ENCODE measurements around the gene VRK3.

The VRK3 gene

DNA sequence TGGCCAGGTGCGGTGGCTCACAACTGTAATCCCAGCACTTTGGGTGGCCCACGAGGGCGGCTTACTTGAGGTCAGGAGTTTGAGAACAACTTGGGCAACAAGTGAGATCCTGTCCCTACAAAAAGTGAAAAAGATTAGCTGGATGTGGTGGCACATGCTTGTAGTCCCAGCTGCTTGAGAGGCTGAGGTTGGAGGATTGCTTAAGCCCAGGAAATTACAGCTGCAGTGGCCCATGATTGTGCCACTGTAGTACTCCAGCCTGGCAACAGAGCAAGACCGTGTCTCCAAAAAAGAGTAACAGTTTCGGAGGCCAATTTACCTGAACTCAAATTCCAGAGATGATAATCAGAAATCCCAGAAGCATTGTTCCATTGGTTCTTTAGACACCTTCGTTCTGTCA lies 5.1 kb upstream of the VRK3 start:
- DNase-seq: no peak

DNA sequence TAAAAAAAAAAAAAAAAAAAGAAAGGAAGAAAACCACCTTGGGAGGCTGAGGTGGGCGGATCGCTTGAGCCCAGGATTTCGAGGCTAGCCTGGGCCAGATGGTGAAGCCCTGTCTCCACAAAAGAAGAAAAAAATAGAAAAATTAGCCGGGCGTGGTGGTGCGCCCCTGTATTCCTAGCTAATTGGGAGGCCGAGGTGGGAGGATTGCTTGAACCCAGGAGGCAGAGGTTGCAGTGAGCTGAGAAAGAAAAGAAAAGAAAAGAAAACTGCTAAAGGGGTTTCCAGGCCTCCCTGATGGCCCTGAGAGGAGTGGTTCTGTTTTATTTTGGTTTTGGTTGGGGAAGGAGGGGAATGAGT lies 1.4 kb upstream of the VRK3 start:
- no peak for DNase-seq

DNA sequence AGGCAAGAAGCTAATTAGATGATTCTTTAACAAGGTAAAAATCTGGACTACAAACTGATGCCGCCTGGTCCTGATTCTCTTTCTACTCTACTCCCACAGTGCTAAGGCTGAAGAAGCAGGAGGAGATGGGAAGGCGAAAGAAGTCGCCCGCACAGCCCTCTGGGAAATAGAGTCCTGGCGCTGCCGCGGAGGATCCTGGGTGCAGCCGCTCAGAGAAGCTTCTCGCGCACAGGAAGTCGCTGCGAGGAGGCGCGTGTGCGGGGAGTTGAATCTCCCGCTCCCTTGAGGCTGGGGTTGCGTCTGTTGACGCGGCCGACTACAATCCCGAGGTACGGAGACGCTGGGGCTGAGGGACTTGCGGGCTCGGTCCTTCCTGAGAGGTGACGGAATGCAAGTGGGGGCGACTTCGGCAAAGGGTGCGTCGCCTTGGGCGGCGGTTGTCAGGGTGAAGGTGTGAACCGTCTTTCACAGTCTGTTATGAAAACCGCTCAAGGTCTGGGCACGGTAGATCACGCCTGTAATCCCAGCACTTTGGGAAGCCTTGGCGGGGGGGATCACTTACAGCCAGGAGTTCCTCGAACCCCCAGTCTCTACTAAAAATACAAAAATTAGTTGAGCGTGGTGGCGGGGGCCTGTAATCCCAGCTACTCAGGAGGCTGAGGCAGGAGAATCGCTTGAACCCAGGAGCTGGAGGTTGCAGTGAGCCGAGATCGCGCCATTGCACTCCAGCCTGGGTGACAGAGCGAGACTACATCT lies 800 bp upstream of the VRK3 start, which contains the start of gene ZNF473:
ZNF473 (plus strand) TSS at position 212 of the 756 bp plus-strand sequence. CDS start 5,078 bp downstream, outside the sequence.
- peak; percentile 93 to 100 for DNase-seq

DNA sequence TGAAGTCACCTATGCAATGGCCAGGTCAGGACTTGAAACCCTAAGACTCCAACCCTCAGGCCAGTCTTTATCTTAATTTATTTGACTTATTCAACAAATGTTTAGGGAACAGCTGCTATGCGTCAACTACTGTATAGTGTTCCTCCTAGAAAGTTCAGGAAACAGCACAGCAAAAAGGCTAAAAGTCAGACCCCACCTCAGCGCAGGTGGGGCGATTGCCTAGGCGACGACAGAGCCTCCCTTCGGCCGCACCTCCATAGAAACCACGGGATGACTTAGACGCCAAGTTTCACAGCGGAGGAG lies 502 bp downstream of the VRK3 start:
- DNase-seq: no peak

DNA sequence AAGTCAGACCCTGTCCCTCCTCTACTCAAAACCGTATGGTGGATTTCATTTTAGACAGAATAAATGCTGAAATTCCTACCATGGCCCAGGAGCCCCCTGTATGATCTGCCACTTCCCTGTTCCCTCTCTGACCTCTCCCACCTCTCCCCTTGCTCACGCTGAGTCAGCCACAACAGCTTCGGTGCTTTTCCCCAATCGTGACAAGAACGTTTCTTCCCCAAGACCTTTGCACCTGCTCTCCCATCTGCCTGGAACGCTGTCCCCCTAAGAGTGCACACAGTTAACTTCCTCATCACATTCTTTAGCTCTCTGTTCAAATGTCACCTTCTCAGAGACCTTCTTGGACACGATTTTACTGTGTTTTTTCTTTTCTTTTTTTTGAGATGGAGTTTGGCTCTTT lies 2.3 kb downstream of the VRK3 start:
- DNase-seq: no peak

DNA sequence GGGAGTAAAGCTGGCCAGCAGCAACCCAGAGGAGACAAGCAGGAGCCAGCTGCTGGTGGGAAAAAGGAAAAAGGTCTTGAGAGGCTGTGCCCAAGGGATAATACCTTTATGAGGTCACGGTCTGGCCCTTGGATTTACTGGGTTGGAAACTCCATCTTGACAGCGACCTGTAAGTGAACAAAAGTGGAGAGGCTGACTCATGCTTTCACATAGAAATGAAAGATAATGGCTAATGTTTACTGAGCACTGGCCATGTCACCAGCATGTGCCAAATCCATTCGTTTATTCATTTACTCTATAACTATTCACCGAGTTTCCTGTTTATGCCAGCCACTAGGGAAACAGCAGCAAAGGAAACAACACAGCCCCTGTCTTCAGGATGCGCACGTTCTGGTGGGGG lies 4.7 kb downstream of the VRK3 start:
- no peak for DNase-seq

DNA sequence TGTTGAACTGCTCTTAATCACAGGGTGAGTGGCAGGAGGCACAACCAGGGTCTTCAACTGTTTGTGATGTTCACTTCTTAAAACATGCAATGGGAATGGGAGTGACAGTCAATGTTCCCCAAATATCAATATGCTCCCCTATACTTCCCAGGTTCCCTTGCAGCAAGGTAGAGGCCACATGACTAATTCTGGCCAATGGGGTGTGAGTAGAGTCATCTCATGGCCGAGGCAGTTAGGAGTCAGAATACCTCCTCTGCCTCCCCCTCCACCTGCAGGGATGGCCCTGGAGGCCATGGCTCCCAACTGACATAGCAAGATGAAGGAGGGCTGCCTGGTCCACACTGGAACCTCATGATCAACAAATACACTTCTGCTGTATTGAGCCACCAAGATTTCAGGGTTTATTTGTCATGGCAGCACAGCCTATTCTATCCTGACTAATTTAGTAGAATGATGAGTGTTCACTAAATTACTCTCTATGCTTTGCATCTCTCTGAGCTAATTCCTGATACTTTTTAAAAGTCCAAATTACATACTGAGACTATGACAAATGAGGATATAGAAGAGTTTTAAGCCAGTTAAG lies 8.9 kb downstream of the VRK3 start:
- DNase-seq: no peak

DNA sequence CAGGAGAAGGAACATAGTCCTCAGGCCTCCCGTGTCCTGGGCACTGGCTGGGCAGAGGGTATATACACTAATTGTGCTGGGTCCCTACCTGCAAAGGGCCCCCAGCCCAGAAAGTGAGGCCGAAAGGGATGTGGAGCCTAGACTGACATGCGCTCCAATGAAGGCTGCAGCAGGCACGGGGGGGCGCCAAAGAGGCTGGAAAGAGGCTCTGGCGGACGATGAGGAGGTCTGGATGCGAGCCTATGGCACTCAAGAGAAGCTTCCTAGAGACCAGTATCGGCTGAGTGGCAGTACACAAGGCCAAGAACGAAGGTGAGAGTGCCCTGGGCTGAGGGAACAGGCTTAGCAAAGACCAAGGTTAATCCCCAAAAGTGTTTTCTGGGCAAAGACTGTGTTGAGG lies 16.6 kb downstream of the VRK3 start:
- no peak for DNase-seq

DNA sequence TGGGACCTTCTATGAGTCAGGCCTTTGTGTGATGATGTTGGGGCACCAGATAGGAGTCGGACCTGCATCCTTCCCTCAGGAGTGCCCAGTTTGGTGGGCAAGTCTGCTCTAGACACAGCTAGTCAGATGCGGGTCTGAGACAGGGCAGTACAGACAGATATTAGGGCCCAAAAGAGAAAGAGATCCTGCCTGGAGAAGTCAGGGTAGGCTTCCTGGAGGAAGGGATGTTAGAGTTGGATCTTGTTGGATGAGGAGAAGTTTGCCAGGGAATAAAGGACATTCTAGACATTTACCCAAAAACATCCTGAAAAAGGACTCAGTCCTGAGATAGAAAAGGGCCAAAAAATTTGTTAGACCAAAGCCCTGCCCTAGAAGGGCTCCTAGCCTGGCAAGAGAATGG lies 17.2 kb downstream of the VRK3 start:
- no peak for DNase-seq

DNA sequence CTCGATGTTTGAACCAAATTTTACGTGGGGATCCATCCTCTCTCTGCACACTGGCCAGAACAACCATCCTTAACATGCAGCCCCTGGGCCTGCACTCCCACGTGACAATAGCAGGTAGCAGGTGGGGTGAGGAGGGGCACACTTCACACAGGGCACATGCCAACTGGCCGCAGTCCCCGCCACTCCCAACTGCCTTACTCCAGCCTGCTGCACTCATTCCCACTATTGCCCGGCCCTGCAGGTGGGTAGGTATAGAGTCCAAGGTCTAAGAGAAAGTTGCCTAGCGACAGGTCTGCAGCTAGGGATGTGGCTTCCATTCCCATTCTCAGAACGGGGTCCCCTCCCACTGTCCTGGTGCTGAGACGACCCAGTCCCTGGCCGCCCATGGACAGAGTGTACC lies 18.0 kb downstream of the VRK3 start:
- DNase-seq: no peak

DNA sequence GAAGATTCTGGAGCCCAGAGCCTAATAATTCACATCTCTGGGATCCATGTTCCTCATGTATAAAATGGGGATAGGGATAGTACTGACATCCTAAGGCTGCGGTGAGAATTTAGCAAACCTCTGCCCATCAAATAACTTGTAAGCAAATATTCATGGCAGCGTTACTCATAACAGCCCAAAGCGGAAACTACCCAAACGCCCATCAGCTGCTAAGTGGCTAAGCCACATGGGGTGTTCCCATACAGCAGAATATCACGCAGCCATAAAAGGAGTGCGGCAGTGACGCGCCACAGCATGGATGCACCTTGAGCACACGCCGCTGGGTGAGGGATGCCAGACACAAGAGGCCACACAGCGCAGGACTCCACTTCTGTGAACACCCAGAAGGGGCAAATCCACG lies 19.7 kb downstream of the VRK3 start:
- DNase-seq: no peak

DNA sequence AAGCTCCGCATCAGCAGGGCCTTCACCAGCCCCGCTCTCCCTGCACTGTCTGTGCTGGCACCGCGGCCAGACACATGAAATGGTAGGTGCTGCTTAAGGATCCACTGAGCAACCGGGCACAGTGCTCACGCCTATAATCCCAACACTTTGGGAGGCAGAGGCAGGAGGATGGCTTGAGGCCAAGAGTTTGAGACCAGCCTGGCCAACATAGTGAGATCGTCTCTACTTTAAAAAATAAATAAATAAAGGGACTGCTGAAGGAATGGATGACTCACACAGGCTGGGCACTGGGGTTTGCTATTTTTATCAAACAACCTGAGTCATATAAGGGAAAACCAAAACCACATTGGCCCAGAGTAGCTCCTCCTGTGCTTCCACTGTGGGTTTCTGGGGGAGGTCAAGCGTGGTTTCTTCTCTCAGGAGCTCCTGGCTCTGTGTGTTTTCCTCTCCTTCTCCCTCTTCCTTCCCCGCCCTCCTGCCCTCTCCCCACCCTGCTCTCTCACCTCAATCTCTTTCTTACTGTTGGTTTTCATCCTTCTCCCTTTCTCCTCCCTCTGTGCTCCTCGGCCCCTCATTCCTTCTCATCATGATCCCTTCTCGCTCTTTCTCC lies 21.3 kb downstream of the VRK3 start:
- DNase-seq: no peak

DNA sequence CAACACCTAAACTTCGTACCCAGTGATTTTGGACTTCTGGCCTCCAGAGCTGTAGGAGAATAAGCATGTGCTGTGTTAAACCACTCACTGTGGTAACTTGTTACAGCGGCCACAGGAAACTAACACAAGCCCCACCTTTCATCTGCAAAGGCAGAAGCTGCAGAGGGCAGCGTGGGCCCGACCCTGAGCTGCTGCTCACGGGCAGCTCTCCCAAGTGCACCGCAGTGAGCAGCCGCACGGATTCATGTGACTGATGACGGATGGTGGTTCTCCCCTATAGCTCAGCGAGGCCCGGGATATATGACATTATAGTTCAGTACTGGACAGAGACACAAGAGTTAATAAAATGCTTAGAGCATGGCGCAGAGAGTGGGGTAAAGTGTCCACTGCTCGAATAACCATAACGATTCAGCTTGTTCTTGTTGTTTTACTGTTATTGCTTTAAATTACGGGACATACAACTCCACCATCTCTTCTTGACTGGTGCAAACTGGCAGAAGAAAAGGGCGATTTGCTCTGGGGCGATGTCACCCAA lies 21.9 kb downstream of the VRK3 start:
- no peak for DNase-seq

DNA sequence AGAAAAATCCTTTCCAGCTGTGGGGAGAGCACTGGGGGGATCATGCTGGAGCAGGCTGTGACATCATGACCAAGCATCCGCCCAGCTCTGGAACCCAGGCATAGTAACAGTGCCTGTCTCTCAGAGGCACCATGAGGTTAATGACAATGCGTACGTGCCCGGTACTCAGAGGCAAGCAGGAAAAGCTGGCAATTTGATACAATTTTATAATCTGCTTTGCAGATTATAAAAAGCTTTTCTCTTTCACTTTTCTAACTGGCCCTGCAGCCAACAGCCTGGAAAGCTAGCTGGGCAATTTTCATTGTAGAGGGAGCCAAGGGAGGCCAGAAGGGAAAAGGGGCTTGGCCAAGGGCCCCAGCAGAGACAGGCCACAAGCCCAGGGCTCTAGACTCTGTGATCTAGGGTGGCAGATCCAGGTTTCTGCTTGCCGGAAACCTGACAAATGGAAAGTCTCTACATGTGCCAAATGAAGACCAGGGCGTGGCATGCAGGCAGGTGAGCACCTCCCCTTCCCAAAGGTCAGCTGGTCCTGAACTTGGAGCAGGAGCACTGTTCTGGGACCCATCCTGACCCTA lies 22.7 kb downstream of the VRK3 start:
- DNase-seq: no peak

DNA sequence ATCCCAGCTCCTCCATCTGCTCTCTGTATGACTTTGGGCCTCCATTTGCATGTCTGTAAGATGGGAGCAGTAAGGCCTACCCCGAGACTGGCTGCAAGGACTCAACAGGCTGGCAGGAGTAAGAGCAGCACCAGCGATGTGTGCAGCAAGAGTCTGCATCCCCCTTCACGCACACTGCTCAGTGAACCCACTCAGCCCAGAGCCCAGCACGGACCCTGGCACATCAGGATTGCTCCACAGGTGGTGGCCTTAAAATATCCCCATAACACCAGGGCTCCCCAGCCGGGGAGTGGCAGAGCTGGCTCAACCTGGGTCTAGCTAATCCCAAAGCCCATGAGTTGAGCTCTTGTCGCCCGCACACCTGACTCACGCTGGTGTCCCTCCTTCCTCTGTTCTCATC lies 23.4 kb downstream of the VRK3 start:
- no peak for DNase-seq

DNA sequence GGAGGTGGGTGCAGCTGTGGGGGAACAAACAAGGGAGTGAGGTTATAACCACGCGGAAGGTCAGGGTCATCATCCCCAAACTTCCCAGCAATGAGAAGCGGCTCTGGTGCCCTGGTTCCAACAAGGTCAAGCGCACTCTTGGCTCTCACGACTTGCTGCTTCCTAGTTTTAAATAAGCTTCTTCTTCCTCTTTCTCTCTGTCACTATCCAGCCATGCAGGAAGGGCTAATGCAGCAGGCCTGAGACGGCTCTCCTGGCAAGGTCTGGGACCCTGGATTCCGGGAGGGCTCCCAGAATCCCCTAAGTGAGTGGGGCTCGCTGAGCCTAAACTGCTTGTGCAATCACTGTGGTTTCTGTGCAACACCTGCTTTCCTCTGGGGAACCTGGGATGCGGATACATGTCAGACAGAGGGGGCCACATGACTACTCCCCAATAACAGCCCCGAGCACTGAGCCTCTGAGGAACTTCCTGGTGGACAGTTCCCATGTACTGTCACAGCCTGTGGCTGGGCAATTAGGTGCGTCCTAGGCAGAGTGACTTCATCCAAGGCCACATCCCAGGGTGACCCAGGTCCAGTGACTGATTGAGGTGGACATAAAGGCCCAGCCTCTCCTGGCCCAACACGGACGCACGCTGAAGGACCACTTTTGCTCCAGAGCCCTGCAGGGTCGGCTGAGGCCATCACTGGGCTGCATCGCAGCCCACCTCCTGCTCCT lies 24.2 kb downstream of the VRK3 start:
- no peak for DNase-seq

DNA sequence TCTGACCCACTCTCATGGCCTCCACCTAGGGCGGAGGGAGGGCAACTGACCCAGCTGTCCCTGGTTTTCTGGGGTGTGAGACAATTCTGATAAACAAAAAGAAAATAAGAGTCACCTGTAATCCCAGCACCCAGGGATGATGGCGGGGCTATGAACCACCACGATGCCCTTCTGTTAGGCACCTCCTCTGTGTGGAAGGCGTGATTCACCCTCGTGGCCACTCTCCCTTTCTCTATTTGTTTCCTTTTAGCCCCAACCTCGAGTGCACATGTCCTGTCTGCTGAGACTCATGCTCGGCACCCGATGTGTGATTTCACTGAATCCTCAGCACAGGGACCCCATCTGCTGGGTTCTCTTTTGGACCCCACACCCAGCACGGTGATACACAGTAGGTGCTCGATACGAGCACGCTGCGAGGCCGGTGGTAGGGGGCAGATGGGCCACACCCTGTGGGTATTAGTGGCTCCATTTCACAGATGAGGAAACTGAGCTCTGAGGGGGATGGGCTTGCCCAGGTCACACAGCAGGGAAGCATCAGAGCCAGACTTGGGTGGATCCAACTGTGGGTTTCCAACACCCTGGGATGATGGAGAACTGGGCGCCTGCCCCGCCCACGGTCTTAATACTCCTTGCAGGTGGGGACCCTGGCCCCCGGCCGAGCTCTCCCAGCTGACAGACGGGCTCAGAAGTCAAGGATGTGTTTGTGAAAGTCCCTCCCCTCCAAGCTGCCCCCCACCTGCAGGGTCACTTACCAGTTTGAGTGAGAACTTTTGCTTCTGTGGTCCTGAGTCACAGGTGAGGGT lies 24.9 kb downstream of the VRK3 start:
- DNase-seq: no peak

DNA sequence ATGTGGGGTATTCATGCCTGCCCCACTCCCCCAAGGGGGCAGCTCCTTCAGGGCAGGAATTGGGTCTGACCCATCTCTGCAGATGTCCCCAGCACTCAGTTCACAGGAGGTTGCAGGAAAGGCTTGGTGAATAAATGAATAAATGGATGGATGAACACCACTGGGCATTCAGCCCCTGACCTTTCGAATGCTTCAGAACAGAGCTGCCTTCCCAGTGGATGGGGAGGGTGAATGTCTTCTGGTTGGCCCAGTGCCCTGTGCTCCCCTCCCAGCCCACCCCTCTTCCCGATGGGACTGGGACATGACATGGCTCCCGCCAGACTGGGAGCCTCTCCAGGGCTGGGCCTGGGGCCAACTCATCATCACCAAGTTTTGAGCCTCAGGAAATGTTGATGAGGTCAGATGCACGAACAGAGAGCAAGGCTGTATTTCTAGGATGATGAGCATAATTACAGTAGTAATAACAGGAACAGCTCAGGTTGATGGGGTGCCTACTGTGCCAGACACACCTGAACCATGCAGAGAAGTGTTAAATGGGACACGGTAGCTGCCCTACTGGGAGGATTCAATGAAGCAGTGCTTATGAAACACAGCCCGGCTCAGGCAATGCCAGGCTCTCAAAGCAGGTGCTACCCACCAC lies 25.7 kb downstream of the VRK3 start:
- no peak for DNase-seq

DNA sequence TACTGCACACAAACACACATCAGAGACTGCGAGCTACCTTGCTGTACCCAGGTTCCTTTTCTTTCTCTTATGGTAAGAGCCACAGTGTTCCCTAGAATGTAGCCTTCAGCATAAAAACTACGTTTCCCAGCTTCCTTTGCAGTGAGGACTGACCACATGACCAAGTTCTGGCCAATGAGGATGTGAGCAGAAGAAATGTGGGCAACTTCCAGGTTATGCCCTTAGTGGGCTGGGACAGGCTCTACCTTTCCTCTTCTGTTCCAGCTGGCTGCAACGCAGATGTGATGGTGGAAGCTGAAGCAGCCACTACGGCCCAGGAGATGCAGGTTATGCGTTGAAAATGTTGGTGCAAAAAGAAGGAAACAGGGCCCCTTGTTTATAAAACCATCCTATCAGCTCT lies 27.5 kb downstream of the VRK3 start:
- DNase-seq: no peak

DNA sequence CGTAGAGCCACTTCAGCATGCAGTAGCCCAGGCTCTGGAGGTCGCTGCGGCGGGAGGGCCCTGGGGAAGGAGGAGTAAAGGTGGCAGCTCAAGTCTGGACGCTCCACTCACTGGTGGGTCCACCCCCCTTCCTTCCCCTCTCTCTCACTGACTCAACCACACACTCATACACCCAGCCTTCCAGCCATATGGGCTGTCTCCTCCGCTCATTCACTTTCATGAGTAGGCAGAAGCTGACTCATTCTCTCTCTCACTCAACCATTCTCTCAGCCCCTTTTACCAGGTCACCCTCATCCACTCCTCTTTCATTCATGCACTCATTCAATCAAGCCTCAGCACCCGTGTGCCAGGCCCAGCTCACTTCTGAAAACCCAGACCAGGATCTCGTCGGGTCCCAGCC lies 36.7 kb downstream of the VRK3 start:
- no peak for DNase-seq

DNA sequence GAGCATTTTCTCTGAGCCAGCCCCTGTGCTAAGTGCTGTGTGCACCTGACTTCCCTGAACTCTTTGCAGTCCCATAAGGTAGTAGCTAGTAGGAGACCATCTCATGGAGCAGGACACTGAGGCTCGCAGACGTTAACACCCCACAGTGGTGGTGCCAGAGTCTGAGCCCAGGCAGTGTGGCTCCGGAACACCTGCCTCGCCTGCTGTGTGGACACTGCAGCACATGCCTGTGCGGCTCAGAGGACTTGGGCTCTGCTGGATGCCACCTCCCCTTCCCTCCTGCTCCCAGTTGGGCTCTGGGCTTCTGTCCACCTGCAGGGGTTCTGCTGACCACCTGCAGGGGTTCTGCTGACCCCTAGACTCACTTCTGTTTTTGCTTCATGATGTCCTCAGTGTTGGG lies 37.2 kb downstream of the VRK3 start:
- DNase-seq: no peak

DNA sequence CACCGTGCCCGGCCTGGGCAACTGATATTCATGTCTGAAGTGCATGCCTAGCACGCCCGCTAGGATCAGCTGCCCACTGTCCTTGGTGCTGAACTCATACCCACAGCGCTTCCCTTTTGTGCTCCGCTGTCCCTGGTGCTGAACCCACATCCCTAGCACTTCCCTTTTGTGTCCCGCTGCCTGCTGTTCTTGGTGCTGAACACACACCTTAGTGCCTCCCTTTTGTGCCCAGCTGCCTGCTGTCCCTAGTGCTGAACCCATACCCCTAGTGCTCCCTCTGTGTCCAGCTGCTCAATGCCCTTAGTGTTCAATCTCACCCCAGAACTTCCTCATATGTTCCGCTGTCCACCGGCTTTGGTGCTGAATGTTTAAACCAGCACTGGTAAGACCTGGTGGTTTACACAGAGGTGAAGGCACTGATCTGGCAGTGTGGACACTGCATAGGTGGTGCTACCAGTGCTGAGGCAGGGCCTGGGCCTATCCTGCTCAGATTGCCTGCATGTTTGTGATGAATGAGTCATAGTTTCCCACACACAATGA lies 37.9 kb downstream of the VRK3 start:
- no peak for DNase-seq
